Esophagus muscularis mucosa (tissue), 4 donors: ENCODE measurements around the gene CASQ2.

Experiments used
- EP300 ChIP-seq: sonication (generic); formaldehyde crosslinking; IDR thresholded peaks from one replicate; pipeline ENCODE4 v1.6.1; 2017; ENCODE audit warnings: antibody characterized with exemption
- POLR2A ChIP-seq: fragments of 450-650 bp; IDR thresholded peaks from one replicate; pipeline ENCODE4 v1.6.1; 2017; ENCODE audit warnings: antibody characterized with exemption, moderate library complexity, mild to moderate bottlenecking, low read depth
- TF ChIP-seq, protein P1 (sequence below), 3 experiments: fragments of 200-600 bp in 2 of 3; fragments of 450-650 bp in 1 of 3; sonication (generic) in 2 of 3; IDR thresholded peaks; one replicate each; pipeline ENCODE4 v1.5.1; 2017 to 2019; ENCODE audit warnings: antibody characterized with exemption in 3 of 3, mild to moderate bottlenecking in 2 of 3, moderate library complexity in 1 of 3

DNA sequence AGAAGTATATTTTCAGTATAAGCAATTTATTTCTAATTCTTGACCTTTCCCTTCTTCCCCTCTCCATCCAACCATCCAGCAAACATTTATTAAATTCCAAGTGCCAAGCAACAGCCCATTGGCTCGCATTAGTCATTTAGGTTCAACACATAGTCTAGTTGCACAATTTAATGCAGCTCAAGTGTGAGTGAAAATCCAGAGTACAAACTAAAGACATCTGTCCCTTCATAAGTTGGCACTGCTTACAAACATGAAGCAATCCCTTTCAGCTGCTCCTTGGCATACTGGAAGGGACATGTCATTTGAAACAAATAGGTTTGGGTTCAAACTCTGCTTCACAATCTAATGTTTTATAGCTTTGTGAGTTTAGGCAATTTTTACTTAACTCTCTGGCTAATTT, 10.7 kb downstream of the CASQ2 start:
- TF ChIP-seq EP300 (no peak), POLR2A (no peak)
- TF ChIP-seq, protein P1, sequence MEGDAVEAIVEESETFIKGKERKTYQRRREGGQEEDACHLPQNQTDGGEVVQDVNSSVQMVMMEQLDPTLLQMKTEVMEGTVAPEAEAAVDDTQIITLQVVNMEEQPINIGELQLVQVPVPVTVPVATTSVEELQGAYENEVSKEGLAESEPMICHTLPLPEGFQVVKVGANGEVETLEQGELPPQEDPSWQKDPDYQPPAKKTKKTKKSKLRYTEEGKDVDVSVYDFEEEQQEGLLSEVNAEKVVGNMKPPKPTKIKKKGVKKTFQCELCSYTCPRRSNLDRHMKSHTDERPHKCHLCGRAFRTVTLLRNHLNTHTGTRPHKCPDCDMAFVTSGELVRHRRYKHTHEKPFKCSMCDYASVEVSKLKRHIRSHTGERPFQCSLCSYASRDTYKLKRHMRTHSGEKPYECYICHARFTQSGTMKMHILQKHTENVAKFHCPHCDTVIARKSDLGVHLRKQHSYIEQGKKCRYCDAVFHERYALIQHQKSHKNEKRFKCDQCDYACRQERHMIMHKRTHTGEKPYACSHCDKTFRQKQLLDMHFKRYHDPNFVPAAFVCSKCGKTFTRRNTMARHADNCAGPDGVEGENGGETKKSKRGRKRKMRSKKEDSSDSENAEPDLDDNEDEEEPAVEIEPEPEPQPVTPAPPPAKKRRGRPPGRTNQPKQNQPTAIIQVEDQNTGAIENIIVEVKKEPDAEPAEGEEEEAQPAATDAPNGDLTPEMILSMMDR (IDR thresholded peaks at IDR 0.05): no peak
